H9 (cell line): ENCODE data around the gene NT5C3A. TPM values are rescaled to one million over a fixed set of nuclear protein-coding genes. Genes with fewer than 3 reads are reported as not detected.

Experiments used
- DNase-seq: peaks from one replicate; pipeline ENCODE4 v3.0.0-alpha.2; 2017
- H2AFZ ChIP-seq: one replicate; pipeline ENCODE4 v1.6.1; 2013; ENCODE audit warnings: mild to moderate bottlenecking, low read length, control low read depth, moderate library complexity
- H2AK5ac ChIP-seq: 2 replicates; pipeline ENCODE4 v1.6.1; 2013; ENCODE audit warnings: low read length, control low read depth, mixed read lengths; ENCODE audit not compliant: insufficient read length
- H2BK120ac ChIP-seq: one replicate; pipeline ENCODE4 v1.6.1; 2013; ENCODE audit warnings: low read depth, mild to moderate bottlenecking, low read length, control low read depth, inconsistent platforms; ENCODE audit not compliant: poor library complexity, severe bottlenecking
- H2BK12ac ChIP-seq: 2 replicates; pipeline ENCODE4 v1.6.1; 2013; ENCODE audit warnings: low read length, control low read depth, mixed read lengths, low read depth; ENCODE audit not compliant: insufficient read length
- H2BK15ac ChIP-seq: 2 replicates; pipeline ENCODE4 v1.6.1; 2013; ENCODE audit warnings: low read depth, low read length, control low read depth
- H2BK20ac ChIP-seq: one replicate; pipeline ENCODE4 v1.6.1; 2013; ENCODE audit warnings: low read depth, mild to moderate bottlenecking, low read length, control low read depth, inconsistent platforms; ENCODE audit not compliant: poor library complexity, severe bottlenecking
- H2BK5ac ChIP-seq: 2 replicates; pipeline ENCODE4 v1.6.1; 2013; ENCODE audit warnings: low read length, control low read depth, mixed read lengths; ENCODE audit not compliant: insufficient read length
- H3K14ac ChIP-seq: 2 replicates; pipeline ENCODE4 v1.6.1; 2013; ENCODE audit warnings: low read length, control low read depth; ENCODE audit not compliant: insufficient read depth
- H3K18ac ChIP-seq: 2 replicates; pipeline ENCODE4 v1.6.1; 2013; ENCODE audit warnings: low read depth, mild to moderate bottlenecking, mixed read lengths, low read length, control low read depth; ENCODE audit not compliant: insufficient read length
- H3K23ac ChIP-seq: 2 replicates; pipeline ENCODE4 v1.6.1; 2013; ENCODE audit warnings: low read length, control low read depth, mixed read lengths, low read depth; ENCODE audit not compliant: insufficient read length
- H3K23me2 ChIP-seq: 2 replicates; pipeline ENCODE4 v1.6.1; 2013; ENCODE audit warnings: low read depth, mild to moderate bottlenecking, mixed read lengths, low read length, control low read depth; ENCODE audit not compliant: insufficient read length, poor library complexity, severe bottlenecking
- H3K27ac ChIP-seq: 2 replicates; pipeline ENCODE4 v1.5.1; 2013; ENCODE audit warnings: low read length, control low read depth, mixed read lengths, low read depth; ENCODE audit not compliant: insufficient read length
- H3K27me3 ChIP-seq: 2 replicates; pipeline ENCODE4 v1.6.1; 2013; ENCODE audit warnings: low read length, control low read depth, inconsistent platforms; ENCODE audit not compliant: insufficient read depth
- H3K4ac ChIP-seq: 2 replicates; pipeline ENCODE4 v1.6.1; 2013; ENCODE audit warnings: low read depth, mild to moderate bottlenecking, control low read depth, inconsistent platforms, low read length, moderate library complexity
- H3K4me1 ChIP-seq: 2 replicates; pipeline ENCODE4 v1.6.1; 2013; ENCODE audit warnings: low read length, control low read depth, inconsistent platforms; ENCODE audit not compliant: insufficient read depth
- H3K4me2 ChIP-seq: 2 replicates; pipeline ENCODE4 v1.6.1; 2013; ENCODE audit warnings: low read length, control low read depth, mixed read lengths; ENCODE audit not compliant: insufficient read length, insufficient read depth
- H3K56ac ChIP-seq: 2 replicates; pipeline ENCODE4 v1.6.1; 2013; ENCODE audit warnings: low read depth, mild to moderate bottlenecking, mixed read lengths, low read length, control low read depth; ENCODE audit not compliant: insufficient read length
- H3K79me1 ChIP-seq: 2 replicates; pipeline ENCODE4 v1.6.1; 2013; ENCODE audit warnings: low read depth, mild to moderate bottlenecking, moderate library complexity, low read length, control low read depth, inconsistent platforms; ENCODE audit not compliant: insufficient read depth, poor library complexity, severe bottlenecking
- H3K79me2 ChIP-seq: 2 replicates; pipeline ENCODE4 v1.6.1; 2013; ENCODE audit warnings: low read length, control low read depth, inconsistent platforms; ENCODE audit not compliant: insufficient read depth
- H3K9ac ChIP-seq: 2 replicates; pipeline ENCODE4 v1.6.1; 2013; ENCODE audit warnings: low read length, control low read depth, mixed read lengths; ENCODE audit not compliant: insufficient read length; ENCODE audit errors: extremely low read depth
- H3K9me3 ChIP-seq: one replicate; pipeline ENCODE4 v1.6.1; 2013; ENCODE audit warnings: low read depth, low read length, inconsistent platforms; ENCODE audit not compliant: control insufficient read depth
- H3T11ph ChIP-seq: one replicate; pipeline ENCODE4 v1.6.1; 2013; ENCODE audit warnings: mild to moderate bottlenecking, low read length, control low read depth, inconsistent platforms
- H4K20me1 ChIP-seq: one replicate; pipeline ENCODE4 v1.6.1; 2013; ENCODE audit not compliant: control insufficient read depth, insufficient read length, insufficient read depth
- H4K5ac ChIP-seq: 2 replicates; pipeline ENCODE4 v1.6.1; 2013; ENCODE audit warnings: low read depth, mild to moderate bottlenecking, mixed read lengths, low read length, control low read depth; ENCODE audit not compliant: insufficient read length
- H4K8ac ChIP-seq: replicated peaks from 2 replicates; pipeline ENCODE4 v1.6.1; 2013; ENCODE audit warnings: low read length, control low read depth, mixed read lengths, low read depth; ENCODE audit not compliant: insufficient read length
- H4K91ac ChIP-seq: 2 replicates; pipeline ENCODE4 v1.6.1; 2013; ENCODE audit warnings: low read depth, mild to moderate bottlenecking, moderate library complexity, mixed read lengths, low read length, control low read depth; ENCODE audit not compliant: insufficient read length
- H3K27ac Mint-ChIP-seq, 3 experiments: 2 replicates in 2 of 3; 3 replicates in 1 of 3; pipeline ENCODE4 v1.8.0; 2020 to 2021; ENCODE audit warnings: mixed read lengths in 3 of 3, mild to moderate bottlenecking in 1 of 3, moderate library complexity in 1 of 3
- H3K27me3 Mint-ChIP-seq: 2 replicates; pipeline ENCODE4 v1.8.0; 2021; ENCODE audit warnings: low read depth, mild to moderate bottlenecking, moderate library complexity, mixed read lengths
- H3K36me3 Mint-ChIP-seq, 3 experiments: 2 replicates in 2 of 3; 3 replicates in 1 of 3; pipeline ENCODE4 v1.8.0; 2020 to 2021; ENCODE audit warnings: low read depth in 3 of 3, mixed read lengths in 3 of 3; ENCODE audit not compliant: insufficient read depth in 1 of 3
- H3K4me1 Mint-ChIP-seq, 2 experiments: 2 replicates each; pipeline ENCODE4 v1.8.0; 2020; ENCODE audit warnings: mixed read lengths in 2 of 2
- H3K4me3 Mint-ChIP-seq, 2 experiments: 2 replicates in 1 of 2; 3 replicates in 1 of 2; pipeline ENCODE4 v1.8.0; 2020 to 2021; ENCODE audit warnings: mild to moderate bottlenecking in 2 of 2, mixed read lengths in 2 of 2, moderate library complexity in 1 of 2
- H3K9me3 Mint-ChIP-seq, 2 experiments: 2 replicates in 1 of 2; 3 replicates in 1 of 2; pipeline ENCODE4 v1.8.0; 2020; ENCODE audit warnings: mild to moderate bottlenecking in 2 of 2, mixed read lengths in 2 of 2, moderate library complexity in 1 of 2
- CTCF ChIP-seq: fragments of 200-600 bp; sonication (generic); conservative IDR thresholded peaks from 3 replicates; pipeline ENCODE4 v1.8.0; 2021; ENCODE audit warnings: antibody characterized with exemption, mild to moderate bottlenecking
- WGBS: extraction: QIAGEN DNeasy Blood & Tissue Kit; methylation state at CpG from one replicate; pipeline ENCODE4 v1.1.7; 2013; ENCODE audit warnings: missing lambda C conversion rate, low lambda C conversion rate, mixed read lengths; ENCODE audit not compliant: insufficient read length; ENCODE audit errors: extremely low coverage; 5-methylcytosine and 5-hydroxymethylcytosine counted together
- total RNA-seq: library from RNA; stranded (reverse); gene quantifications from 2 replicates; pipeline ENCODE4 v1.2.1, GENCODE V29; 2021

NT5C3A gene
- total RNA-seq, 1 experiment from 2014 or later, result 22.1 TPM

GRCh38 chr7:33091111-33091531, 28.5 kb upstream of the NT5C3A start:
- no peak overlapping the region for H2BK12ac ChIP-seq
- no peaks in the 10 kb centered on the region for H3K27me3 Mint-ChIP-seq
- no peak for DNase-seq
- H2BK5ac ChIP-seq, result no peak overlapping the region
- no peak overlapping the region for H2BK120ac ChIP-seq
- no peak overlapping the region for H3K23ac ChIP-seq
- peaks cover 8 to 21% (median 17%) of the 10 kb centered on the region in 3 experiments; a peak in 6 of 7 replicates for H3K36me3 Mint-ChIP-seq
- H3K23me2 ChIP-seq, result no peaks in the 10 kb centered on the region
- no peaks in the 10 kb centered on the region for H3K27me3 ChIP-seq
- H3K9ac ChIP-seq, result no peak overlapping the region
- no peaks in the 10 kb centered on the region for H3K9me3 Mint-ChIP-seq
- H3K14ac ChIP-seq, result no peak overlapping the region
- H3K4me1 Mint-ChIP-seq, result no peaks in the 10 kb centered on the region
- H3K4me2 ChIP-seq, result no peak overlapping the region
- H3K4me3 Mint-ChIP-seq, result no peak overlapping the region
- H4K8ac ChIP-seq, result no peak overlapping the region
- TF ChIP-seq CTCF, result no peak
- H3K4ac ChIP-seq, result no peak overlapping the region
- no peak overlapping the region for H3K27ac Mint-ChIP-seq
- no peak overlapping the region for H4K91ac ChIP-seq
- no peak overlapping the region for H4K5ac ChIP-seq
- WGBS, result no CpG with 5 or more reads among the region's 4 CpGs
- H3K9me3 ChIP-seq, result no peaks in the 10 kb centered on the region
- no peaks in the 10 kb centered on the region for H4K20me1 ChIP-seq
- H3K79me1 ChIP-seq, result no peaks in the 10 kb centered on the region
- no peak overlapping the region for H2AFZ ChIP-seq
- no peaks in the 10 kb centered on the region for H3K79me2 ChIP-seq
- no peak overlapping the region for H3K27ac ChIP-seq
- no peak overlapping the region for H3T11ph ChIP-seq
- no peaks in the 10 kb centered on the region for H3K4me1 ChIP-seq
- no peak overlapping the region for H2BK20ac ChIP-seq
- H3K56ac ChIP-seq, result no peak overlapping the region
- no peak overlapping the region for H2AK5ac ChIP-seq
- H3K18ac ChIP-seq, result no peak overlapping the region
- H2BK15ac ChIP-seq, result no peak overlapping the region
